G401 (cell line): ENCODE results near the gene AHCTF1. TPM values are rescaled to one million over a fixed set of nuclear protein-coding genes. Genes with fewer than 3 reads are reported as not detected.

Experiments
- DNase-seq: peaks from one replicate; pipeline ENCODE4 v3.0.0-alpha.2; 2015; ENCODE audit warnings: low spot score
- in situ Hi-C: cut with HindIII; loops from 2 replicates; pipeline ENCODE4 v1.10.0; 2016; ENCODE audit warnings: low sequenced_read_pairs, mixed read lengths
- total RNA-seq: library from RNA; depleted of rRNA; stranded (reverse); fragments of >200 nt; shearing (Covaris generic); gene quantifications from 2 replicates; pipeline ENCODE4 v1.2.3, GENCODE V29; 2014

The AHCTF1 gene
- total RNA-seq, 1 experiment from 2014 or later: 41.1 TPM

- no peak for DNase-seq
- in situ Hi-C loops: no loop called here
Measured at GRCh38 chr1:246803883-246804282, 127.9 kb downstream of the AHCTF1 start.

- in situ Hi-C loops: no loop called here
- no peak for DNase-seq
Measured at GRCh38 chr1:246803373-246803772, 128.4 kb downstream of the AHCTF1 start.

- DNase-seq: no peak
- in situ Hi-C loops: no loop called here
Measured at GRCh38 chr1:246801241-246802020, 130.3 kb downstream of the AHCTF1 start.

GRCh38 chr1:246800756-246801155, 131.0 kb downstream of the AHCTF1 start:
- DNase-seq: no peak
- in situ Hi-C loops: no loop called here

GRCh38 chr1:246800356-246800755, 131.4 kb downstream of the AHCTF1 start:
- in situ Hi-C loops: no loop called here

GRCh38 chr1:246798606-246799496, 132.9 kb downstream of the AHCTF1 start:
- DNase-seq: peak; percentile 54
- in situ Hi-C loops: no loop called here

More at GRCh38 chr1:246800356-246800755, 131.4 kb downstream of the AHCTF1 start:
- DNase-seq: no peak

- DNase-seq: no peak
- in situ Hi-C loops: no loop called here
Measured at GRCh38 chr1:246798107-246798506, 133.6 kb downstream of the AHCTF1 start.

GRCh38 chr1:246797597-246797996, 134.2 kb downstream of the AHCTF1 start:
- in situ Hi-C loops: no loop called here
- no peak for DNase-seq

GRCh38 chr1:246797157-246797556, 134.6 kb downstream of the AHCTF1 start:
- in situ Hi-C loops: no loop called here
- no peak for DNase-seq

GRCh38 chr1:246795906-246796694, 135.6 kb downstream of the AHCTF1 start:
- in situ Hi-C loops: no loop called here
- no peak for DNase-seq

- no peak for DNase-seq
- in situ Hi-C loops: no loop called here
Measured at GRCh38 chr1:246794828-246795671, 136.7 kb downstream of the AHCTF1 start.

GRCh38 chr1:246794048-246794827, 137.5 kb downstream of the AHCTF1 start:
- DNase-seq: no peak
- in situ Hi-C loops: no loop called here

GRCh38 chr1:246793356-246793896, 138.3 kb downstream of the AHCTF1 start:
- in situ Hi-C loops: no loop called here

GRCh38 chr1:246792603-246793002, 139.1 kb downstream of the AHCTF1 start:
- DNase-seq: no peak
- in situ Hi-C loops: no loop called here

More at GRCh38 chr1:246793356-246793896, 138.3 kb downstream of the AHCTF1 start:
- no peak for DNase-seq

GRCh38 chr1:246791303-246791918, 140.3 kb downstream of the AHCTF1 start:
- in situ Hi-C loops: no loop called here
- DNase-seq: no peak

GRCh38 chr1:246790833-246791232, 140.9 kb downstream of the AHCTF1 start:
- no peak for DNase-seq
- in situ Hi-C loops: no loop called here

GRCh38 chr1:246790364-246790763, 141.4 kb downstream of the AHCTF1 start:
- no peak for DNase-seq
- in situ Hi-C loops: no loop called here
